Large intestine (tissue), 3 donors: ENCODE data around the gene FRMD4A. TPM values are rescaled to one million over a fixed set of nuclear protein-coding genes. Genes with fewer than 3 reads are reported as not detected.
A peak's percentile ranks its signal among the peaks of the same experiment; 100 is the strongest.

Experiments used
- DNase-seq, 2 donors: peaks; one replicate each; pipeline versions ENCODE4 v3.0.0 to v3.0.0-alpha.2; 2013
- H3K27ac ChIP-seq: one replicate; pipeline ENCODE4 v1.5.1; 2013; ENCODE audit warnings: low read length
- H3K27me3 ChIP-seq: 2 replicates; pipeline ENCODE4 v1.6.1; 2013; ENCODE audit warnings: low read length; ENCODE audit not compliant: control insufficient read depth, insufficient read depth
- H3K36me3 ChIP-seq: 2 replicates; pipeline ENCODE4 v1.6.1; 2013; ENCODE audit warnings: low read length; ENCODE audit not compliant: control insufficient read depth, insufficient read depth
- H3K4me1 ChIP-seq: one replicate; pipeline ENCODE4 v1.6.1; 2013; ENCODE audit warnings: low read length; ENCODE audit not compliant: control insufficient read depth, insufficient read depth
- H3K4me3 ChIP-seq: one replicate; pipeline ENCODE4 v1.5.1; 2013; ENCODE audit warnings: low read length
- H3K9me3 ChIP-seq: one replicate; pipeline ENCODE4 v1.6.1; 2013; ENCODE audit warnings: mild to moderate bottlenecking, low read depth, low read length, moderate library complexity; ENCODE audit not compliant: control insufficient read depth
- WGBS: methylation state at CpG from one replicate; pipeline ENCODE4 v1.1.5; 2013; ENCODE audit warnings: low lambda C conversion rate; ENCODE audit not compliant: insufficient coverage; 5-methylcytosine and 5-hydroxymethylcytosine counted together
- polyA plus RNA-seq: library from polyadenylated mRNA; unstranded; fragments of 120-200 nt; gene quantifications from one replicate; pipeline ENCODE4 v1.2.1, GENCODE V29; 2013

Gene FRMD4A
- polyA plus RNA-seq, 1 donor = 19.8 TPM

DNA sequence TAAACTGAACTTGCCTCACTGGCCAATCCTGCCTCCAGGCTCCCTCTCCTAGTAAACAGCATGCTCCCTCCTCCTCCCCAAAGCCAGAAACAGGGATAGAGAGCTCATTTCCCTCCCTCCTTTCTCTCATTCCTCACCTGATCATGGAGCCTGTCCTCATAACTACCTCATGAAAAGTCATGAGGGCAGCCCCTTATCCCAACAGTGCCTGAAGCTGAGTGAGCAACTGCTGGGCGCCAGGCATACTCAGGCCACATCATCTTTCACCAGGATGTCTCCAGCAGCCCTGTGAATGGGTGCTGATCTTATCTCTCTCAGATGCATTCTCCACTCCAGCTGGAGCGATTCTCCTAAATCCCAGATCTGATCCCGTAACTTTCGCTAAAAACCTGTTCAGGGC, 436.8 kb downstream of the FRMD4A start:
- Histone ChIP-seq H3K4me1 (no peaks in the 10 kb centered on the region), H3K4me3 (no peak overlapping the region), H3K27ac (no peak overlapping the region), H3K36me3 (no peaks in the 10 kb centered on the region), H3K27me3 (peaks cover 36% of the 10 kb centered on the region), H3K9me3 (no peaks in the 10 kb centered on the region)
- no CpG with 5 or more reads among the region's 4 CpGs for WGBS
- no peak for DNase-seq

DNA sequence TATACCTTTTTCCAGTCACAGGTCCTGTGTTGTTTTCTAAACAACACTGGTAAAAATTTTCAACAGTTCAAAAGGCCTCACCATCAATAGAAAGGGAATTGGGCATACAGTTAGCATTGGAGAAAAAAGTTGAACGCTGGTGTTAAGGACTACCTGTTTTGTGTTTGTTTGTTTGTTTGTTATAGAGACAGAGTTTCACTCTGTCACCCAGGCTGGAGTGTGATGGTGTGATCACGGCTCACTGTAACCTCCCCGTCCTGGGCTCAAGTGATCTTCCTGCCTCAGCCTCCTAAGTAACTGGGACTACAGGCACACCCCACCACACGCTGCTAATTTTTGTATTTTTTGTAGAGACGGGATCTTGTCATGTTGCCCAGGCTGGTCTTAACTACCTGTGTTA, 437.9 kb downstream of the FRMD4A start:
- peaks cover 36% of the 10 kb centered on the region for H3K27me3 ChIP-seq
- no peak overlapping the region for H3K27ac ChIP-seq
- DNase-seq = no peak
- H3K4me1 ChIP-seq = no peaks in the 10 kb centered on the region
- no peaks in the 10 kb centered on the region for H3K36me3 ChIP-seq
- H3K4me3 ChIP-seq = no peak overlapping the region
- WGBS = no CpG with 5 or more reads among the region's 5 CpGs
- H3K9me3 ChIP-seq = no peaks in the 10 kb centered on the region

DNA sequence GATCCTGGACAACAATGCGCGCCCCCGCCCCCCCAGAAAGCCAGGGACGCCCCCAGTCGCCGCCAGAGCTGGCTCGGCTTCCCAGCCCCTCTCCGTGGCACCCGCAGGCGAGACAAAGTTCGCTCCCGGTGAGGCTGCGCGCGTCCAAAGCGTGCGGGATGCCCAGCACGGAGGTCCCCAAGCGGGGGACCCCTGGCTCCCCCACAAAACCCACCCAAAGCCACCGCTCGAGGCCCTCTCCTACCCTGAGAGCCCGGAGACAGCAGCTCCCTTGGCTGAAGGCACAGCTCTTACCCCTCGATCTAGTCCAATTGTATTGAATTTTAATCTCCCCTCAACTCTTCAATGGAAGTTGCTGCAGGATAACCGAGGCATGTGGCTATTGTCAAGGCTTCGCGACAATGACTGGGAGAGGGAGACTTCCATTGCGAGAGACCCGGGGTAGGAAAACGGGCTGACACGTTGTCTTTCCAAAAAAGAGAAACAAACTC, 438.7 kb downstream of the FRMD4A start:
- Histone ChIP-seq H3K36me3 (no peaks in the 10 kb centered on the region), H3K4me1 (no peaks in the 10 kb centered on the region), H3K27ac (no peak overlapping the region), H3K9me3 (no peaks in the 10 kb centered on the region), H3K27me3 (peaks cover 36% of the 10 kb centered on the region), H3K4me3 (peak overlapping the region; percentile 24)
- DNase-seq = no peak
- 39% methylated on average over 6 of the region's 30 CpGs for WGBS

DNA sequence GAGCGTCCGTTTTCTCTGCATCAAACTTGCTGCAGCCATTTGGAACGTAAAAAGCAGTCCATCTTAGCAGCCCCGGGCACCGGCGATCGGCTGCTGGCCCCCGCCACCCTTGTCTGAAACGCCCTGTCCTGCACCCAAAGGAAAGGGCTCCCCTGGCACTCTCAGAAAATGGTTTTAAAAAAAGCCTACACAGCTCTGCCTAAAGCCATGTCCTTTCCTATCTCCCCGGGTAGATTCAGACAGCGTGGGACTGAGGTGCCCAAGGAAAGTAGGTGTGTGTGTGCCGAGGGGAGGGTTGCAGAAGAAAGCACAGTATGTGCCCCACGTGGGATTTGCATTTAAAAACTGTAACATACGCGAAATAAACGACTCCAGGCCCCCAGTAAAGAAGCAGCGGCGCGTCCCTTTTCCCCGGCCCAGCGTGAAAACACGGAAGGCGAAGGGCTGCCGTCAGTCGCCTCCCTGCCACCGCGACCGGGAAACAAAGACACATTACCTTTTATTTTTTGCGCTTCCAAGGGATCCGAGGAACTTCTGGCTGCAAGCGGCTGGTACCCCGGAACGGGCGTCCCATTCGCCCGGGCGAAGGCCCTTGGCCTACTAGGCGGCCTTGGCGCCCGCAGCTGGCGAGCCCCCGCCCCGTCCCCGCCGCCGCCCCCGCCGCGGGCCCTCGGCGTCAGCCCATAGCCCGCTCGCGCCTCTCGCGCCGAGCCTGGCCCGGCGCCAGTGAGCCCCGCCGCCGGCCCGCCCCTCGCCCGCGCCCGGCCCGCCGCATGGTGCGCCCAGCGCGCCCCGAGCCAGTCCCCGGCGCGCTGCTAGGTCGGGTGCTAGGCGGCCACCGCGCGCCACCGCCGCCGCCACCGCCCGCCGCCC, 439.4 kb downstream of the FRMD4A start:
- peaks cover 36% of the 10 kb centered on the region for H3K27me3 ChIP-seq
- no peak for DNase-seq
- no peaks in the 10 kb centered on the region for H3K9me3 ChIP-seq
- H3K36me3 ChIP-seq = no peaks in the 10 kb centered on the region
- no peaks in the 10 kb centered on the region for H3K4me1 ChIP-seq
- H3K27ac ChIP-seq = peak overlapping the region; percentile 28
- 20% methylated on average over 2 of the region's 87 CpGs for whole genome bisulfite sequencing
- peak overlapping the region; percentile 48 for H3K4me3 ChIP-seq

- WGBS = no CpG with 5 or more reads among the region's 26 CpGs
- Histone ChIP-seq H3K27me3 (peaks cover 36% of the 10 kb centered on the region), H3K4me3 (peak overlapping the region; percentile 48), H3K27ac (no peak overlapping the region), H3K9me3 (no peaks in the 10 kb centered on the region), H3K36me3 (no peaks in the 10 kb centered on the region), H3K4me1 (no peaks in the 10 kb centered on the region)
- peak in 1 of 2 donors; percentile 21 for DNase-seq
These were observed 440.2 kb downstream of the FRMD4A start for GRCh38 chr10:13890233-13891127.

- no peak for DNase-seq
- Histone ChIP-seq H3K27ac (no peak overlapping the region), H3K27me3 (peaks cover 25% of the 10 kb centered on the region), H3K4me3 (no peak overlapping the region), H3K9me3 (no peaks in the 10 kb centered on the region), H3K4me1 (no peaks in the 10 kb centered on the region), H3K36me3 (no peaks in the 10 kb centered on the region)
- 67% methylated on average over 1 of the region's 4 CpGs for WGBS
These were observed 443.0 kb downstream of the FRMD4A start for GRCh38 chr10:13887761-13888160.

- H3K27me3 ChIP-seq = peaks cover 7% of the 10 kb centered on the region
- WGBS = no CpG with 5 or more reads among the region's 9 CpGs
- no peak for DNase-seq
- no peak overlapping the region for H3K27ac ChIP-seq
- no peaks in the 10 kb centered on the region for H3K9me3 ChIP-seq
- no peaks in the 10 kb centered on the region for H3K4me1 ChIP-seq
- no peaks in the 10 kb centered on the region for H3K36me3 ChIP-seq
- H3K4me3 ChIP-seq = no peak overlapping the region
These were observed 445.3 kb downstream of the FRMD4A start for GRCh38 chr10:13885238-13885990.

DNA sequence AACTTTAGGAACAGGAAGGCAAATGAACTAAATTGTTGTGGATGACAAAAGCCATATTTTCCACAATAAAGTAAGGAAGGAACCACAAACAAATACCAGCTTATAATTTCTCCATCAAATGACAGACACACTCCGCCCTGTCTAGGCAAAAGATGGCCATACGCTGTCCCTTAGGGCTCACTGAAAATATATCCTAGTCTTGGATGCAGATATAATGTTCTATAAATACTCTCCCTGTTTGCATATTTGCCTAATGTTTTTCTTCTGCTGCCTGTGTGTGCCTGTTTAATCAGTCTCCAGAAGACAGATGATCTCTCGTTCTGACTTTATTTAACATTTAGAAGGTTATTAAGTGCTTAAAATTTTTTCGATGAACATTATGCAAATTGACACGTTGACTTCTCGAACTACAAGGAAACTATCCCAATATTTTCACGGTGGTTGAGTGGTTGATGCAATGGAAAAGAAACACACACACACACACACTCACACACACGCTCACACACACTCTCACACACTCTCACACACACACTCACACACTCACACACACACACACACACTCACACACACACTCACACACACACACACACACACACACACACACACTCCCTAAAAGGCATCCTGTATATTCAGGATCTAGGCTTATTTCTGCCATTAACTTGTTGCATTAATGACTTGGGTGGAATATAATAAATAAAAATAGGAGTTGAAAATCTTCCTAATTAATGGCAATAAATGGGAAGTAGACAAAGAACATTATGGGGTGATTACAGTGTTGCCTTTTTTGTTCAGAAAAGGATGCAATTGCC, 446.9 kb downstream of the FRMD4A start:
- Histone ChIP-seq H3K27ac (no peak overlapping the region), H3K9me3 (no peaks in the 10 kb centered on the region), H3K27me3 (no peaks in the 10 kb centered on the region), H3K4me3 (no peak overlapping the region), H3K4me1 (no peaks in the 10 kb centered on the region), H3K36me3 (no peaks in the 10 kb centered on the region)
- DNase-seq = no peak
- WGBS = no CpG with 5 or more reads among the region's 8 CpGs

DNA sequence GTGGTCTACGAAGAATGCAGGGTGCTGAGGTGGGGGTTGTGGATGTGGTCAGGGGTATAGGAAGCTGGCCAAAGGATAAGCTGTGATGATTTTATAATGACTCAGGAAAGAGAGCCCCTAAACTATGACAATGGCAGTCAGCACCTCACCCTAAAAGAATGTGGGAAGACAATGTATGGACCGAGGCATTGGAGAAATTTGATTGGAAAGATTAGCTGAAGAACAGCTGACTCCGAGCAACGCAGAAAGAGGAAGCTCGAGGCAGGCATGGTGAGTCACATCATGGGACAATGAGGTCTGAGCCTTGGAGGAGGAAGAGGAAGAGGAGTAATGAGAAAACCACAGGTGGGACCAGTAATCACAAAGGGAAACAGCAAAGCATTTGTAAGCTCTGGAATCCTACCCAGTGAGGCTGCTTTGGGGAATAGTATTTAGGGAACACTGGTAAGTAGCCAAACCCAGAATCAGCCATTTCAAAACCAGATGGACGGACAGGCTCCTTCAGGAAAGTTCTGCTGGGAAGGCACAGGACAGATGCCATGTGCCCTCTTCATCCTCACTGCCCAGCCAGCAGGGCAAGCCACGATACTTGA, 448.5 kb downstream of the FRMD4A start:
- no peaks in the 10 kb centered on the region for H3K4me1 ChIP-seq
- no peak overlapping the region for H3K27ac ChIP-seq
- H3K4me3 ChIP-seq = no peak overlapping the region
- H3K36me3 ChIP-seq = no peaks in the 10 kb centered on the region
- no peaks in the 10 kb centered on the region for H3K27me3 ChIP-seq
- peak in 1 of 2 donors; percentile 12 for DNase-seq
- no peaks in the 10 kb centered on the region for H3K9me3 ChIP-seq
- 60% methylated on average over 4 of the region's 7 CpGs for WGBS
